GM19351 (cell line): ENCODE data around the gene MAB21L1.

ENCODE experiments used
- ATAC-seq: cut with Tn5 transposase; IDR thresholded peaks from one replicate; pipeline ENCODE4 v1.9.1; 2021; ENCODE audit warnings: mild to moderate bottlenecking, moderate library complexity; ENCODE audit not compliant: unreplicated experiment

Gene MAB21L1

DNA sequence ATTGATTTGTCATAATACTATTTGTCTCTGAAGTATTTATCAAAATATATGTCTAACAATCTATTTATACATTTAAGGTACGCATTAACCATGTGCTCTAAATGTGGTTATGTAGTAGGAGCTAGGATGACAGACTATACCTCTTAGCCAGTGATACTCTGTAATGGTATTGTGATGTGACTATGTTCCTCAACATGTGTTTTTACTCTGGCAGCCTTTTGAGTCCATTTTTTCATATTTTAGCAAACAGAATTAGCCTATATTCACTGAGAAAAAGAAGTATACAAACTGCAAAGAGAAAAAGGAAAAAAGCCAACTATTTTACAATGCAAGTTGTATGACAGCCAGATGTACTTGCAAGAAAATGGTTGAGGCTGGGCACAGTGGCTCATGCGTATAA is 26.7 kb downstream of the MAB21L1 start:
- no peak for ATAC-seq

DNA sequence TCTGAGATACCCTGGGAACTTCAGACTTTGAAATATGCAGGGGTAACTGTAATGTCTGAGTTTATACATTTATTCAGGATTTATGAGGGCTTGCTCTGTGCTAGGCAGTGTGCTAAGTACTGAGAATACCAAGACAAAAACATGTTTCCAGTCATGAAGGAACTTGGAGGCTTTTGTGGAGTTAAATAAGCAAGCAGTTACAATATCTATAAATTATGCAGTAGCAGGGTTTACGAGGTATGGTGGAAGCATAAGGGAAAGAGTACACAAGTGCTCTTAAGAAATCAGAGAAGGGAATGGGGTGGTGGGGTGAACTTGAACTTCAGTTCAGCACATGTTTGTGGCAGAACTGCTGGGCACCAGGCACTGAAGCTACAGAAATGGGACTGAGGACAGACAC is 28.0 kb downstream of the MAB21L1 start:
- no peak for ATAC-seq
